Mammary epithelial cell (primary cell): ENCODE data around the gene APOBEC3G.
"Not testable (repeated sequence)": the region's sequence is repeated elsewhere in the genome, so short reads cannot be mapped to it uniquely, and the experiment has no call there.

Experiments
- CTCF ChIP-seq, 2 donors: IDR thresholded peaks in 1 of 2; conservative IDR thresholded peaks in 1 of 2; 2 replicates each; pipeline ENCODE4 v1.5.1; 2011 to 2012; ENCODE audit warnings: inconsistent platforms in 2 of 2, low read length in 2 of 2, mild to moderate bottlenecking in 2 of 2, control low read depth in 1 of 2, low read depth in 1 of 2; ENCODE audit not compliant: insufficient read depth in 1 of 2; ENCODE audit errors: extremely low read depth in 1 of 2
- EZH2 ChIP-seq: IDR thresholded peaks from 2 replicates; pipeline ENCODE4 v1.6.1; 2012; ENCODE audit warnings: low read length, inconsistent platforms, borderline replicate concordance

GRCh38 chr22:39061951-39062350 is 15.1 kb upstream of the APOBEC3G start:
- TF ChIP-seq CTCF (conservative IDR thresholded peaks at IDR 0.05 in 1 of 2, IDR thresholded peaks at IDR 0.05 in 1 of 2; ENCODE audit: extremely low read depth in 1 of 2, insufficient read depth in 1 of 2, low read depth in 1 of 2, low read length in 2 of 2); EZH2: not testable (repeated sequence)
